MM.1S (cell line): Measurements from ENCODE around the gene CDH4.

Experiments
- EZH2 ChIP-seq: fragments of 300-600 bp; sonication (generic); optimal IDR thresholded peaks from 2 replicates; pipeline ENCODE3; 2017; ENCODE audit warnings: low read depth, mild to moderate bottlenecking, antibody characterized with exemption, low read length, mixed read lengths
- EZH2phosphoT487 ChIP-seq: fragments of 300-600 bp; sonication (generic); IDR thresholded peaks from 2 replicates; pipeline ENCODE4 v1.6.1; 2018; ENCODE audit warnings: antibody characterized with exemption, low read length
- TF ChIP-seq, protein P1 (sequence below): fragments of 300-600 bp; sonication (generic); IDR thresholded peaks from 2 replicates; pipeline ENCODE4 v1.5.1; 2016; ENCODE audit warnings: antibody characterized with exemption, low read length, mixed read lengths

DNA sequence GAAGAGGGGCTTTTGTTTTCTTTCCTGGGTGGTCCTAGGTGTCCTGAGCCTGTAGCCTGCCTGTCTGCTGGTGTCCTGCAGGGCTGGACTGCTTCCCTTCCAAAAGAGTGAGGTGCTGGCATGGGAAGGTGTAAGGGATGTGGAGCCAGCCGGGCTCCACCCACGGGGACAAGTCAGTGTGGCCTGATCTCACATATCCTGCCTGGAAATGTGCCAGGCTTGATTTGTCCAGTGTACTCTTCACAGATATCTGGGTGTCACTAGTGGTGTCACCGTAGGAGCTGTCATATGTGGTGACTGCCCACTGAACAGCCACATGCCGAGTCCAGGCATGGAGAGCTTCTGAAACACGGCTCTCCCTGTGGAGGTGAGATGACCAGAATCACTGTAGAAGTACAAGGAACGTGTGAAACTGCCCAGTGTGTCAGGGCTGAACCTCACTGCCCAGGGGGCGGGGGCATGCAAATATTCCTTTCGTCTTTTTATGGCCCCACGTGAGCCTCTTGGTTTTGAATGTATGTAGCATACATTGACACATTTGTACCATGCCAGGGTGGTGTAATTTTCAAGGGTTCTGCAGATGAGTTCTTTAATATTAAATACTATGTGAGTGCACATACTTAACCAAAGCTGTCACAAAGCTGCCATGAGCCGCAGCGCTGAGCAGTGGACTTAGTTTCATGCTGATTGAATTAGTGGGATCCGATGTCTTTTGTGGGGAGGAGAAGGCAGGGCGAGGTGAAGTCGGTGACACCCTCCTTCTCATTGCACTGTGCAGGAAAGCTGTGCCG, 55.8 kb downstream of the CDH4 start:
- TF ChIP-seq, protein P1, sequence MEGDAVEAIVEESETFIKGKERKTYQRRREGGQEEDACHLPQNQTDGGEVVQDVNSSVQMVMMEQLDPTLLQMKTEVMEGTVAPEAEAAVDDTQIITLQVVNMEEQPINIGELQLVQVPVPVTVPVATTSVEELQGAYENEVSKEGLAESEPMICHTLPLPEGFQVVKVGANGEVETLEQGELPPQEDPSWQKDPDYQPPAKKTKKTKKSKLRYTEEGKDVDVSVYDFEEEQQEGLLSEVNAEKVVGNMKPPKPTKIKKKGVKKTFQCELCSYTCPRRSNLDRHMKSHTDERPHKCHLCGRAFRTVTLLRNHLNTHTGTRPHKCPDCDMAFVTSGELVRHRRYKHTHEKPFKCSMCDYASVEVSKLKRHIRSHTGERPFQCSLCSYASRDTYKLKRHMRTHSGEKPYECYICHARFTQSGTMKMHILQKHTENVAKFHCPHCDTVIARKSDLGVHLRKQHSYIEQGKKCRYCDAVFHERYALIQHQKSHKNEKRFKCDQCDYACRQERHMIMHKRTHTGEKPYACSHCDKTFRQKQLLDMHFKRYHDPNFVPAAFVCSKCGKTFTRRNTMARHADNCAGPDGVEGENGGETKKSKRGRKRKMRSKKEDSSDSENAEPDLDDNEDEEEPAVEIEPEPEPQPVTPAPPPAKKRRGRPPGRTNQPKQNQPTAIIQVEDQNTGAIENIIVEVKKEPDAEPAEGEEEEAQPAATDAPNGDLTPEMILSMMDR = no peak
- TF ChIP-seq EZH2phosphoT487 = no peak
- TF ChIP-seq EZH2 = no peak
